H9 (cell line): ENCODE results near the gene ATG9B. TPM values are rescaled to one million over a fixed set of nuclear protein-coding genes. Genes with fewer than 3 reads are reported as not detected.

Experiments used
- DNase-seq: peaks from one replicate; pipeline ENCODE4 v3.0.0-alpha.2; 2017
- H2AFZ ChIP-seq: one replicate; pipeline ENCODE4 v1.6.1; 2013; ENCODE audit warnings: mild to moderate bottlenecking, low read length, control low read depth, moderate library complexity
- H2AK5ac ChIP-seq: 2 replicates; pipeline ENCODE4 v1.6.1; 2013; ENCODE audit warnings: low read length, control low read depth, mixed read lengths; ENCODE audit not compliant: insufficient read length
- H2BK120ac ChIP-seq: one replicate; pipeline ENCODE4 v1.6.1; 2013; ENCODE audit warnings: low read depth, mild to moderate bottlenecking, low read length, control low read depth, inconsistent platforms; ENCODE audit not compliant: poor library complexity, severe bottlenecking
- H2BK12ac ChIP-seq: 2 replicates; pipeline ENCODE4 v1.6.1; 2013; ENCODE audit warnings: low read length, control low read depth, mixed read lengths, low read depth; ENCODE audit not compliant: insufficient read length
- H2BK15ac ChIP-seq: 2 replicates; pipeline ENCODE4 v1.6.1; 2013; ENCODE audit warnings: low read depth, low read length, control low read depth
- H2BK20ac ChIP-seq: one replicate; pipeline ENCODE4 v1.6.1; 2013; ENCODE audit warnings: low read depth, mild to moderate bottlenecking, low read length, control low read depth, inconsistent platforms; ENCODE audit not compliant: poor library complexity, severe bottlenecking
- H2BK5ac ChIP-seq: 2 replicates; pipeline ENCODE4 v1.6.1; 2013; ENCODE audit warnings: low read length, control low read depth, mixed read lengths; ENCODE audit not compliant: insufficient read length
- H3K14ac ChIP-seq: 2 replicates; pipeline ENCODE4 v1.6.1; 2013; ENCODE audit warnings: low read length, control low read depth; ENCODE audit not compliant: insufficient read depth
- H3K18ac ChIP-seq: 2 replicates; pipeline ENCODE4 v1.6.1; 2013; ENCODE audit warnings: low read depth, mild to moderate bottlenecking, mixed read lengths, low read length, control low read depth; ENCODE audit not compliant: insufficient read length
- H3K23ac ChIP-seq: 2 replicates; pipeline ENCODE4 v1.6.1; 2013; ENCODE audit warnings: low read length, control low read depth, mixed read lengths, low read depth; ENCODE audit not compliant: insufficient read length
- H3K23me2 ChIP-seq: 2 replicates; pipeline ENCODE4 v1.6.1; 2013; ENCODE audit warnings: low read depth, mild to moderate bottlenecking, mixed read lengths, low read length, control low read depth; ENCODE audit not compliant: insufficient read length, poor library complexity, severe bottlenecking
- H3K27ac ChIP-seq: 2 replicates; pipeline ENCODE4 v1.5.1; 2013; ENCODE audit warnings: low read length, control low read depth, mixed read lengths, low read depth; ENCODE audit not compliant: insufficient read length
- H3K27me3 ChIP-seq: 2 replicates; pipeline ENCODE4 v1.6.1; 2013; ENCODE audit warnings: low read length, control low read depth, inconsistent platforms; ENCODE audit not compliant: insufficient read depth
- H3K4ac ChIP-seq: 2 replicates; pipeline ENCODE4 v1.6.1; 2013; ENCODE audit warnings: low read depth, mild to moderate bottlenecking, control low read depth, inconsistent platforms, low read length, moderate library complexity
- H3K4me1 ChIP-seq: 2 replicates; pipeline ENCODE4 v1.6.1; 2013; ENCODE audit warnings: low read length, control low read depth, inconsistent platforms; ENCODE audit not compliant: insufficient read depth
- H3K4me2 ChIP-seq: 2 replicates; pipeline ENCODE4 v1.6.1; 2013; ENCODE audit warnings: low read length, control low read depth, mixed read lengths; ENCODE audit not compliant: insufficient read length, insufficient read depth
- H3K56ac ChIP-seq: 2 replicates; pipeline ENCODE4 v1.6.1; 2013; ENCODE audit warnings: low read depth, mild to moderate bottlenecking, mixed read lengths, low read length, control low read depth; ENCODE audit not compliant: insufficient read length
- H3K79me1 ChIP-seq: 2 replicates; pipeline ENCODE4 v1.6.1; 2013; ENCODE audit warnings: low read depth, mild to moderate bottlenecking, moderate library complexity, low read length, control low read depth, inconsistent platforms; ENCODE audit not compliant: insufficient read depth, poor library complexity, severe bottlenecking
- H3K79me2 ChIP-seq: 2 replicates; pipeline ENCODE4 v1.6.1; 2013; ENCODE audit warnings: low read length, control low read depth, inconsistent platforms; ENCODE audit not compliant: insufficient read depth
- H3K9ac ChIP-seq: 2 replicates; pipeline ENCODE4 v1.6.1; 2013; ENCODE audit warnings: low read length, control low read depth, mixed read lengths; ENCODE audit not compliant: insufficient read length; ENCODE audit errors: extremely low read depth
- H3K9me3 ChIP-seq: one replicate; pipeline ENCODE4 v1.6.1; 2013; ENCODE audit warnings: low read depth, low read length, inconsistent platforms; ENCODE audit not compliant: control insufficient read depth
- H3T11ph ChIP-seq: one replicate; pipeline ENCODE4 v1.6.1; 2013; ENCODE audit warnings: mild to moderate bottlenecking, low read length, control low read depth, inconsistent platforms
- H4K20me1 ChIP-seq: one replicate; pipeline ENCODE4 v1.6.1; 2013; ENCODE audit not compliant: control insufficient read depth, insufficient read length, insufficient read depth
- H4K5ac ChIP-seq: 2 replicates; pipeline ENCODE4 v1.6.1; 2013; ENCODE audit warnings: low read depth, mild to moderate bottlenecking, mixed read lengths, low read length, control low read depth; ENCODE audit not compliant: insufficient read length
- H4K8ac ChIP-seq: replicated peaks from 2 replicates; pipeline ENCODE4 v1.6.1; 2013; ENCODE audit warnings: low read length, control low read depth, mixed read lengths, low read depth; ENCODE audit not compliant: insufficient read length
- H4K91ac ChIP-seq: 2 replicates; pipeline ENCODE4 v1.6.1; 2013; ENCODE audit warnings: low read depth, mild to moderate bottlenecking, moderate library complexity, mixed read lengths, low read length, control low read depth; ENCODE audit not compliant: insufficient read length
- H3K27ac Mint-ChIP-seq, 3 experiments: 2 replicates in 2 of 3; 3 replicates in 1 of 3; pipeline ENCODE4 v1.8.0; 2020 to 2021; ENCODE audit warnings: mixed read lengths in 3 of 3, mild to moderate bottlenecking in 1 of 3, moderate library complexity in 1 of 3
- H3K27me3 Mint-ChIP-seq: 2 replicates; pipeline ENCODE4 v1.8.0; 2021; ENCODE audit warnings: low read depth, mild to moderate bottlenecking, moderate library complexity, mixed read lengths
- H3K36me3 Mint-ChIP-seq, 3 experiments: 2 replicates in 2 of 3; 3 replicates in 1 of 3; pipeline ENCODE4 v1.8.0; 2020 to 2021; ENCODE audit warnings: low read depth in 3 of 3, mixed read lengths in 3 of 3; ENCODE audit not compliant: insufficient read depth in 1 of 3
- H3K4me1 Mint-ChIP-seq, 2 experiments: 2 replicates each; pipeline ENCODE4 v1.8.0; 2020; ENCODE audit warnings: mixed read lengths in 2 of 2
- H3K4me3 Mint-ChIP-seq, 2 experiments: 2 replicates in 1 of 2; 3 replicates in 1 of 2; pipeline ENCODE4 v1.8.0; 2020 to 2021; ENCODE audit warnings: mild to moderate bottlenecking in 2 of 2, mixed read lengths in 2 of 2, moderate library complexity in 1 of 2
- H3K9me3 Mint-ChIP-seq, 2 experiments: 2 replicates in 1 of 2; 3 replicates in 1 of 2; pipeline ENCODE4 v1.8.0; 2020; ENCODE audit warnings: mild to moderate bottlenecking in 2 of 2, mixed read lengths in 2 of 2, moderate library complexity in 1 of 2
- WGBS: extraction: QIAGEN DNeasy Blood & Tissue Kit; methylation state at CpG from one replicate; pipeline ENCODE4 v1.1.7; 2013; ENCODE audit warnings: missing lambda C conversion rate, low lambda C conversion rate, mixed read lengths; ENCODE audit not compliant: insufficient read length; ENCODE audit errors: extremely low coverage; 5-methylcytosine and 5-hydroxymethylcytosine counted together
- total RNA-seq: library from RNA; stranded (reverse); gene quantifications from 2 replicates; pipeline ENCODE4 v1.2.1, GENCODE V29; 2021
- TF ChIP-seq, protein P1 (sequence below): fragments of 200-600 bp; sonication (generic); conservative IDR thresholded peaks from 3 replicates; pipeline ENCODE4 v1.8.0; 2021; ENCODE audit warnings: antibody characterized with exemption, mild to moderate bottlenecking

The ATG9B gene
- total RNA-seq, 1 experiment from 2014 or later = 1.5 TPM

- no peaks in the 10 kb centered on the region for H3K79me2 ChIP-seq
- H3K4me3 Mint-ChIP-seq = peak overlapping the region; percentile 78 to 91
- H3K4me1 Mint-ChIP-seq = peaks cover 37 to 45% of the 10 kb centered on the region in 2 experiments
- H2BK20ac ChIP-seq = no peak overlapping the region
- H2BK5ac ChIP-seq = no peak overlapping the region
- no peaks in the 10 kb centered on the region; a peak in 1 of 5 replicates for H3K9me3 Mint-ChIP-seq
- no peak overlapping the region for H2BK15ac ChIP-seq
- TF ChIP-seq, protein P1, sequence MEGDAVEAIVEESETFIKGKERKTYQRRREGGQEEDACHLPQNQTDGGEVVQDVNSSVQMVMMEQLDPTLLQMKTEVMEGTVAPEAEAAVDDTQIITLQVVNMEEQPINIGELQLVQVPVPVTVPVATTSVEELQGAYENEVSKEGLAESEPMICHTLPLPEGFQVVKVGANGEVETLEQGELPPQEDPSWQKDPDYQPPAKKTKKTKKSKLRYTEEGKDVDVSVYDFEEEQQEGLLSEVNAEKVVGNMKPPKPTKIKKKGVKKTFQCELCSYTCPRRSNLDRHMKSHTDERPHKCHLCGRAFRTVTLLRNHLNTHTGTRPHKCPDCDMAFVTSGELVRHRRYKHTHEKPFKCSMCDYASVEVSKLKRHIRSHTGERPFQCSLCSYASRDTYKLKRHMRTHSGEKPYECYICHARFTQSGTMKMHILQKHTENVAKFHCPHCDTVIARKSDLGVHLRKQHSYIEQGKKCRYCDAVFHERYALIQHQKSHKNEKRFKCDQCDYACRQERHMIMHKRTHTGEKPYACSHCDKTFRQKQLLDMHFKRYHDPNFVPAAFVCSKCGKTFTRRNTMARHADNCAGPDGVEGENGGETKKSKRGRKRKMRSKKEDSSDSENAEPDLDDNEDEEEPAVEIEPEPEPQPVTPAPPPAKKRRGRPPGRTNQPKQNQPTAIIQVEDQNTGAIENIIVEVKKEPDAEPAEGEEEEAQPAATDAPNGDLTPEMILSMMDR = no peak
- H2BK120ac ChIP-seq = no peak overlapping the region
- H3K4me2 ChIP-seq = peak overlapping the region; percentile 58
- peaks cover 10 to 19% (median 18%) of the 10 kb centered on the region in 3 experiments; a peak in 5 of 7 replicates for H3K36me3 Mint-ChIP-seq
- H2BK12ac ChIP-seq = peak overlapping the region; percentile 17
- no peak overlapping the region for H2AFZ ChIP-seq
- peaks cover 8% of the 10 kb centered on the region for H3K4me1 ChIP-seq
- DNase-seq = peak; percentile 54
- no peak overlapping the region for H4K8ac ChIP-seq
- H4K5ac ChIP-seq = no peak overlapping the region
- H2AK5ac ChIP-seq = no peak overlapping the region
- WGBS = no CpG with 5 or more reads among the region's 33 CpGs
- H3K27ac ChIP-seq = no peak overlapping the region
- peaks cover 41% of the 10 kb centered on the region for H3K23me2 ChIP-seq
- H3K18ac ChIP-seq = no peak overlapping the region
- H3K27me3 ChIP-seq = no peaks in the 10 kb centered on the region; the same call in 1 of the 2 replicates
- no peak overlapping the region; the same call in 1 of the 2 replicates for H3K14ac ChIP-seq
- H3K9me3 ChIP-seq = no peaks in the 10 kb centered on the region
- peaks cover 9% of the 10 kb centered on the region for H3K27me3 Mint-ChIP-seq
- H3K23ac ChIP-seq = no peak overlapping the region
- H3K9ac ChIP-seq = no peak overlapping the region
- no peak overlapping the region for H3K56ac ChIP-seq
- no peak overlapping the region for H4K91ac ChIP-seq
- H4K20me1 ChIP-seq = no peaks in the 10 kb centered on the region
- H3K4ac ChIP-seq = no peak overlapping the region
- H3T11ph ChIP-seq = no peak overlapping the region
- no peaks in the 10 kb centered on the region for H3K79me1 ChIP-seq
- H3K27ac Mint-ChIP-seq = peak overlapping the region in 1 of 3 experiments; percentile 14; a peak in 1 of 7 replicates
Measured at GRCh38 chr7:151061213-151062110, 37.2 kb upstream of the ATG9B start.
